HepG2 (cell line): ENCODE results near the gene ERP27. TPM values are rescaled to one million over a fixed set of nuclear protein-coding genes. Genes with fewer than 3 reads are reported as not detected.

Experiments
- ATAC-seq: fragments of 200-7000 bp; cut with Tn5 transposase; 3 replicates; pipeline ENCODE4 v1.9.1; 2020; ENCODE audit warnings: mild to moderate bottlenecking, moderate library complexity
- BruUV-seq: library from RNA; stranded (reverse); fragments of 400-500 nt; replicated peaks from 2 replicates; lab custom pipeline; 2021; lab: Mats Ljungman, UMichigan
- CTCF ChIA-PET: fragments of 300-600 bp; formaldehyde crosslinking; extraction: SDS; loops from one replicate; lab custom pipeline; 2021; ENCODE audit warnings: low total read pairs, inconsistent platforms, low intra/inter-chr PET ratio; lab: Yijun Ruan, JAX
- POLR2A ChIA-PET: fragments of 350-600 bp; sonication (Branson Sonifier 250); formaldehyde crosslinking; loops from one replicate; lab custom pipeline; 2020; ENCODE audit warnings: antibody characterized with exemption, inconsistent platforms; lab: Yijun Ruan, JAX
- DNase-seq: peaks from one replicate; pipeline ENCODE4 v3.0.0-alpha.2; 2015; ENCODE audit warnings: low spot score
- FAIRE-seq: peaks from 3 replicates; lab custom pipeline; 2011; peaks lifted over from hg19 to GRCh38; lab: Jason Lieb, UNC
- H2AFZ ChIP-seq: one replicate; pipeline ENCODE4 v1.6.1; 2011; ENCODE audit warnings: low read length, inconsistent platforms
- H3K27ac ChIP-seq: fragments of 300-600 bp; 3 replicates; pipeline ENCODE4 v1.8.0; 2011; ENCODE audit warnings: mixed run types, mild to moderate bottlenecking, mixed read lengths, low read length, inconsistent platforms; ENCODE audit not compliant: insufficient read depth; ENCODE audit errors: extremely low read length
- H3K27me3 ChIP-seq, 2 experiments: fragments of 200-600 bp in 1 of 2; 2 replicates in 1 of 2; 3 replicates in 1 of 2; pipeline versions ENCODE4 v1.6.0 to v1.8.0; 2011; ENCODE audit warnings: low read length in 2 of 2, mild to moderate bottlenecking in 2 of 2, moderate library complexity in 2 of 2, inconsistent platforms in 1 of 2; ENCODE audit not compliant: insufficient read depth in 2 of 2, control insufficient read depth in 1 of 2
- H3K36me3 ChIP-seq, 2 experiments: fragments of 200-600 bp in 1 of 2; replicated peaks in 1 of 2; 2 replicates in 1 of 2; 3 replicates in 1 of 2; pipeline versions ENCODE4 v1.5.1 to v1.8.0; 2011; ENCODE audit warnings: low read length in 2 of 2, inconsistent platforms in 1 of 2; ENCODE audit not compliant: insufficient read depth in 2 of 2, control insufficient read depth in 1 of 2
- H3K4me1 ChIP-seq: 2 replicates; pipeline ENCODE4 v1.5.1; 2012; ENCODE audit warnings: low read length, inconsistent platforms; ENCODE audit not compliant: insufficient read depth
- H3K4me2 ChIP-seq: 2 replicates; pipeline ENCODE4 v1.6.0; 2011; ENCODE audit warnings: low read depth, low read length, inconsistent platforms
- H3K4me3 ChIP-seq, 3 experiments: fragments of 200-600 bp in 1 of 3; sonication (generic), shearing (Covaris generic) in 1 of 3; replicated peaks in 1 of 3; 2 replicates each; pipeline ENCODE4 v1.5.1; 2011 to 2016; ENCODE audit warnings: low read length in 3 of 3, inconsistent platforms in 2 of 3, low read depth in 2 of 3, mild to moderate bottlenecking in 2 of 3, control low read depth in 1 of 3, mixed read lengths in 1 of 3; ENCODE audit not compliant: insufficient read depth in 1 of 3
- H3K79me2 ChIP-seq: one replicate; pipeline ENCODE4 v1.6.1; 2011; ENCODE audit warnings: low read length, inconsistent platforms; ENCODE audit not compliant: insufficient read depth
- H3K9ac ChIP-seq: 2 replicates; pipeline ENCODE4 v1.6.0; 2011; ENCODE audit warnings: mild to moderate bottlenecking, low read depth, low read length, inconsistent platforms; ENCODE audit not compliant: insufficient read depth
- H3K9me3 ChIP-seq: 2 replicates; pipeline ENCODE4 v1.5.1; 2012; ENCODE audit warnings: mild to moderate bottlenecking, low read length
- H4K20me1 ChIP-seq: 2 replicates; pipeline ENCODE4 v1.6.0; 2011; ENCODE audit warnings: inconsistent platforms, mild to moderate bottlenecking, low read length, moderate library complexity; ENCODE audit not compliant: insufficient read depth
- ARNT2 ChIP-seq: sonication (generic); formaldehyde crosslinking; IDR thresholded peaks from 2 replicates; pipeline ENCODE4 v1.8.0; 2022; ENCODE audit warnings: mild to moderate bottlenecking, low read depth, missing genetic modification reagents, moderate library complexity
- ATAD3A ChIP-seq: sonication (generic); formaldehyde crosslinking; IDR thresholded peaks from 2 replicates; pipeline ENCODE4 v1.4.0; 2020; ENCODE audit warnings: missing genetic modification reagents
- GABPB1 ChIP-seq: IDR thresholded peaks from 2 replicates; pipeline ENCODE4 v1.6.1; 2016; ENCODE audit warnings: mild to moderate bottlenecking, missing genetic modification reagents, moderate library complexity, missing compliant biosample characterization
- KLF15 ChIP-seq: sonication (generic); formaldehyde crosslinking; IDR thresholded peaks from 2 replicates; pipeline ENCODE4 v1.8.1; 2023; ENCODE audit warnings: borderline replicate concordance, mild to moderate bottlenecking, inconsistent platforms, missing genetic modification reagents, mixed read lengths
- PLRG1 ChIP-seq: fragments of 450-650 bp; conservative IDR thresholded peaks from 2 replicates; pipeline ENCODE4 v1.6.1; 2016
- RCOR2 ChIP-seq: IDR thresholded peaks from 2 replicates; pipeline ENCODE4 v1.6.1; 2016; ENCODE audit warnings: missing biosample characterization, missing genetic modification reagents
- RFX3 ChIP-seq: IDR thresholded peaks from 2 replicates; pipeline ENCODE4 v1.6.1; 2016; ENCODE audit warnings: missing biosample characterization, missing genetic modification reagents
- SCMH1 ChIP-seq: sonication (generic); formaldehyde crosslinking; IDR thresholded peaks from 2 replicates; pipeline ENCODE4 v1.9.0; 2021; ENCODE audit warnings: missing genetic modification reagents, mild to moderate bottlenecking, borderline replicate concordance
- SRF ChIP-seq: IDR thresholded peaks from 2 replicates; pipeline ENCODE4 v1.6.1; 2011; ENCODE audit warnings: mild to moderate bottlenecking, low read depth, low read length, moderate library complexity
- ZKSCAN8 ChIP-seq: IDR thresholded peaks from 2 replicates; pipeline ENCODE4 v1.6.1; 2016; ENCODE audit warnings: borderline replicate concordance, missing genetic modification reagents, missing compliant biosample characterization
- ZNF253 ChIP-seq: sonication (generic); formaldehyde crosslinking; IDR thresholded peaks from 2 replicates; pipeline ENCODE4 v1.8.0; 2022; ENCODE audit warnings: mild to moderate bottlenecking, missing genetic modification reagents, borderline replicate concordance
- ZNF44 ChIP-seq: sonication (generic); formaldehyde crosslinking; IDR thresholded peaks from 2 replicates; pipeline ENCODE4 v1.5.1; 2020; ENCODE audit warnings: mild to moderate bottlenecking, missing genetic modification reagents
- in situ Hi-C: cut with HindIII; loops from 2 replicates; pipeline ENCODE4 v1.10.0; 2017; ENCODE audit warnings: low pct_unique_long_range_greater_than_20kb; ENCODE audit not compliant: extremely low pct_ligation_motif_present
- intact Hi-C: fragments of 100-400 bp; cut with micrococcal nuclease; formaldehyde crosslinking; loops from one replicate; pipeline ENCODE4 v1.10.0; 2022; ENCODE audit not compliant: unreplicated experiment
- polyA plus RNA-seq, 8 experiments: library from polyadenylated mRNA; depleted of rRNA in 3 of 8; stranded (reverse) in 7 of 8; unstranded in 1 of 8; fragments of >200 nt; fragmentation: Illumina TruSeq in 4 of 8; extraction: Trizol in 4 of 8; gene quantifications; 2 replicates each; pipeline versions ENCODE4 v1.2.1 to v1.2.3, GENCODE V29; 2011 to 2016; ENCODE audit warnings: low read depth in 4 of 8, missing spikeins in 1 of 8, mixed read lengths in 1 of 8; ENCODE audit not compliant: insufficient read depth in 1 of 8
- total RNA-seq, 5 experiments: library from RNA; depleted of rRNA; stranded (reverse); fragments of >200 nt; fragmentation: Illumina TruSeq; extraction: Trizol; gene quantifications; 2 replicates each; pipeline ENCODE4 v1.2.3, GENCODE V29; 2016; ENCODE audit warnings: low read depth in 1 of 5
- TF ChIP-seq, protein P1 (sequence below): sonication (generic); formaldehyde crosslinking; IDR thresholded peaks from 2 replicates; pipeline ENCODE4 v1.5.0; 2020; ENCODE audit warnings: mild to moderate bottlenecking, low read depth, missing genetic modification reagents, borderline replicate concordance
- TF ChIP-seq, protein P2 (sequence below): sonication (generic); formaldehyde crosslinking; IDR thresholded peaks from 2 replicates; pipeline ENCODE4 v1.8.0; 2022; ENCODE audit warnings: missing genetic modification reagents, mild to moderate bottlenecking, borderline replicate concordance
- TF ChIP-seq, protein P3 (sequence below): sonication (generic); formaldehyde crosslinking; IDR thresholded peaks from 2 replicates; pipeline ENCODE4 v1.5.0; 2020; ENCODE audit warnings: missing genetic modification reagents
- TF ChIP-seq, protein P4 (sequence below): sonication (generic); formaldehyde crosslinking; IDR thresholded peaks from 2 replicates; pipeline ENCODE4 v1.4.0; 2020; ENCODE audit warnings: missing genetic modification reagents, low read depth, mild to moderate bottlenecking, borderline replicate concordance
- TF ChIP-seq, protein P5 (sequence below): sonication (generic); formaldehyde crosslinking; conservative IDR thresholded peaks from 2 replicates; pipeline ENCODE4 v1.4.0; 2020; ENCODE audit warnings: missing genetic modification reagents

The ERP27 gene
- total and polyA plus RNA-seq, 2 of the 13 experiments (the other 11 are each of a cell fraction or from before 2014, with no cell fraction given): 1.8 to 6.6 TPM

DNA sequence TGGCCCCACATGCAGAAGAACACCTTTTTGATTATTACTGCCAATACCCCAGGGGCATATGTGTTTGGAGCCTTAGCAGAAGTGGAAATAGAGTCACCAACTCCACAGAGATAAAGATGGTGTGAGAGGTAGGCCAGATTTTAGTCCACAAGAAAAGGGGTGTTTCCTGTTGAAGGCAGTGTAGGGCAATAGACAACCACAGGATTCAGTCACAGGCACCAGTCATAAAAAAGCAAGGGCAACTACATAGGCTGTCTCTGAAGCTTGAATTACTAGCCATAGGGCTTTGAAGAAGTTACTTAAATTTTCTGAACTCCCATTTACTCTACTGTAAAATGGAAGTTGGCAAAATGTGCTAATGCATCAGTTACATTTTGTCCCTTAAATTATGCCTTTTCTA, 18.9 kb downstream of the ERP27 start:
- Histone ChIP-seq H2AFZ (no peak overlapping the region), H3K27ac (no peak overlapping the region), H3K4me2 (no peak overlapping the region), H3K27me3 (no peaks in the 10 kb centered on the region), H3K79me2 (no peaks in the 10 kb centered on the region), H3K4me3 (no peak overlapping the region), H3K4me1 (no peaks in the 10 kb centered on the region), H3K9ac (no peak overlapping the region), H4K20me1 (no peaks in the 10 kb centered on the region), H3K36me3 (no peaks in the 10 kb centered on the region), H3K9me3 (no peaks in the 10 kb centered on the region)
- ChIA-PET CTCF (no interaction called here), POLR2A (no interaction called here)
- no peak for FAIRE-seq
- no peak for DNase-seq
- in situ Hi-C loops: no loop called here
- intact Hi-C loops: no loop called here
- BruUV-seq: no TSS peak
- ATAC-seq: no peak
- TF ChIP-seq RFX3 (CRISPR knock-in tag) (no peak), SRF (no peak), ZKSCAN8 (no peak), ZNF253 (CRISPR knock-in tag) (no peak), ZNF44 (CRISPR knock-in tag) (no peak), ATAD3A (CRISPR knock-in tag) (no peak), ARNT2 (no peak), KLF15 (CRISPR knock-in tag) (no peak), SCMH1 (CRISPR knock-in tag) (no peak), RCOR2 (no peak), PLRG1 (no peak), GABPB1 (CRISPR knock-in tag) (no peak)
- TF ChIP-seq, protein P1, sequence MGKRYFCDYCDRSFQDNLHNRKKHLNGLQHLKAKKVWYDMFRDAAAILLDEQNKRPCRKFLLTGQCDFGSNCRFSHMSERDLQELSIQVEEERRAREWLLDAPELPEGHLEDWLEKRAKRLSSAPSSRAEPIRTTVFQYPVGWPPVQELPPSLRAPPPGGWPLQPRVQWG: no peak
- TF ChIP-seq, protein P2, sequence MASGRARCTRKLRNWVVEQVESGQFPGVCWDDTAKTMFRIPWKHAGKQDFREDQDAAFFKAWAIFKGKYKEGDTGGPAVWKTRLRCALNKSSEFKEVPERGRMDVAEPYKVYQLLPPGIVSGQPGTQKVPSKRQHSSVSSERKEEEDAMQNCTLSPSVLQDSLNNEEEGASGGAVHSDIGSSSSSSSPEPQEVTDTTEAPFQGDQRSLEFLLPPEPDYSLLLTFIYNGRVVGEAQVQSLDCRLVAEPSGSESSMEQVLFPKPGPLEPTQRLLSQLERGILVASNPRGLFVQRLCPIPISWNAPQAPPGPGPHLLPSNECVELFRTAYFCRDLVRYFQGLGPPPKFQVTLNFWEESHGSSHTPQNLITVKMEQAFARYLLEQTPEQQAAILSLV (CRISPR knock-in tag): no peak
- TF ChIP-seq, protein P3, sequence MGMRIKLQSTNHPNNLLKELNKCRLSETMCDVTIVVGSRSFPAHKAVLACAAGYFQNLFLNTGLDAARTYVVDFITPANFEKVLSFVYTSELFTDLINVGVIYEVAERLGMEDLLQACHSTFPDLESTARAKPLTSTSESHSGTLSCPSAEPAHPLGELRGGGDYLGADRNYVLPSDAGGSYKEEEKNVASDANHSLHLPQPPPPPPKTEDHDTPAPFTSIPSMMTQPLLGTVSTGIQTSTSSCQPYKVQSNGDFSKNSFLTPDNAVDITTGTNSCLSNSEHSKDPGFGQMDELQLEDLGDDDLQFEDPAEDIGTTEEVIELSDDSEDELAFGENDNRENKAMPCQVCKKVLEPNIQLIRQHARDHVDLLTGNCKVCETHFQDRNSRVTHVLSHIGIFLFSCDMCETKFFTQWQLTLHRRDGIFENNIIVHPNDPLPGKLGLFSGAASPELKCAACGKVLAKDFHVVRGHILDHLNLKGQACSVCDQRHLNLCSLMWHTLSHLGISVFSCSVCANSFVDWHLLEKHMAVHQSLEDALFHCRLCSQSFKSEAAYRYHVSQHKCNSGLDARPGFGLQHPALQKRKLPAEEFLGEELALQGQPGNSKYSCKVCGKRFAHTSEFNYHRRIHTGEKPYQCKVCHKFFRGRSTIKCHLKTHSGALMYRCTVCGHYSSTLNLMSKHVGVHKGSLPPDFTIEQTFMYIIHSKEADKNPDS: no peak
- TF ChIP-seq, protein P4, sequence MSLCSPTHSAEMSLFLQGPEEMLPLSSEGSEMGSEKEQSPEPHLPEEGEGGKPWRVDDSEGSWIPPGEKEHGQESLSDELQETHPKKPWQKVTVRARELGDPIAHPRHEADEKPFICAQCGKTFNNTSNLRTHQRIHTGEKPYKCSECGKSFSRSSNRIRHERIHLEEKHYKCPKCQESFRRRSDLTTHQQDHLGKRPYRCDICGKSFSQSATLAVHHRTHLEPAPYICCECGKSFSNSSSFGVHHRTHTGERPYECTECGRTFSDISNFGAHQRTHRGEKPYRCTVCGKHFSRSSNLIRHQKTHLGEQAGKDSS (CRISPR knock-in tag): no peak
- TF ChIP-seq, protein P5, sequence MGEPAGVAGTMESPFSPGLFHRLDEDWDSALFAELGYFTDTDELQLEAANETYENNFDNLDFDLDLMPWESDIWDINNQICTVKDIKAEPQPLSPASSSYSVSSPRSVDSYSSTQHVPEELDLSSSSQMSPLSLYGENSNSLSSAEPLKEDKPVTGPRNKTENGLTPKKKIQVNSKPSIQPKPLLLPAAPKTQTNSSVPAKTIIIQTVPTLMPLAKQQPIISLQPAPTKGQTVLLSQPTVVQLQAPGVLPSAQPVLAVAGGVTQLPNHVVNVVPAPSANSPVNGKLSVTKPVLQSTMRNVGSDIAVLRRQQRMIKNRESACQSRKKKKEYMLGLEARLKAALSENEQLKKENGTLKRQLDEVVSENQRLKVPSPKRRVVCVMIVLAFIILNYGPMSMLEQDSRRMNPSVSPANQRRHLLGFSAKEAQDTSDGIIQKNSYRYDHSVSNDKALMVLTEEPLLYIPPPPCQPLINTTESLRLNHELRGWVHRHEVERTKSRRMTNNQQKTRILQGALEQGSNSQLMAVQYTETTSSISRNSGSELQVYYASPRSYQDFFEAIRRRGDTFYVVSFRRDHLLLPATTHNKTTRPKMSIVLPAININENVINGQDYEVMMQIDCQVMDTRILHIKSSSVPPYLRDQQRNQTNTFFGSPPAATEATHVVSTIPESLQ (CRISPR knock-in tag): no peak
